ENCODE data around the gene KRTAP12-3. TPM values are rescaled to one million over a fixed set of nuclear protein-coding genes. Genes with fewer than 3 reads are reported as not detected.
"Not testable (repeated sequence)": the region's sequence is repeated elsewhere in the genome, so short reads cannot be mapped to it uniquely, and the experiment has no call there.

KRTAP12-3 gene
- total RNA-seq, 1 experiment from 2014 or later, result not detected

DNA sequence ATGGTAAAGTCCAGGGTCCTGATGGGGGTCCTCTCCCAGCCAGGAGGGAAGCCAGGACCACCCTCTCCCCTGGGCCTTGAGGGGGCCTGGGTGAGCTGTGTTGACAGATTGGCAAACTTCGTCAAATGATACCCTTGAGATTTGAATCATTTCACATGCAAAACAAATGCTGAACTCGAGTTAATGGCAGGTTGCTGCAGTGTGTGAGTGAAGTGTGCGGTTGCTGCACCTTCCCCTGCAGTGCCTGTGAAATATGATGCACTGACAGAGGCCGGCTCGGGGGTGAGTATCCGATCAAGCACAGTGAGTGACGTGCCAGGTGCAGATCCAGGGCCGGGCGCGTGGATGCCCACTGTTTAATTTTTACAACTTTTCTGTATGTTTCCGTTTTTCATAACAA, 29.9 kb downstream of the KRTAP12-3 start:
- Mint-ChIP-seq H3K27ac (ENCODE audit: unreplicated experiment) (no peak overlapping the region), H3K27me3 (ENCODE audit: unreplicated experiment) (peaks cover 93% of the 10 kb centered on the region), H3K4me1 (ENCODE audit: low read depth, unreplicated experiment) (no peaks in the 10 kb centered on the region), H3K4me3 (ENCODE audit: low read depth, unreplicated experiment) (no peak overlapping the region), H3K9me3 (ENCODE audit: low read depth, unreplicated experiment) (no peaks in the 10 kb centered on the region), H3K36me3 (ENCODE audit: insufficient read depth, unreplicated experiment) (no peaks in the 10 kb centered on the region)
- TF ChIP-seq, protein P1, sequence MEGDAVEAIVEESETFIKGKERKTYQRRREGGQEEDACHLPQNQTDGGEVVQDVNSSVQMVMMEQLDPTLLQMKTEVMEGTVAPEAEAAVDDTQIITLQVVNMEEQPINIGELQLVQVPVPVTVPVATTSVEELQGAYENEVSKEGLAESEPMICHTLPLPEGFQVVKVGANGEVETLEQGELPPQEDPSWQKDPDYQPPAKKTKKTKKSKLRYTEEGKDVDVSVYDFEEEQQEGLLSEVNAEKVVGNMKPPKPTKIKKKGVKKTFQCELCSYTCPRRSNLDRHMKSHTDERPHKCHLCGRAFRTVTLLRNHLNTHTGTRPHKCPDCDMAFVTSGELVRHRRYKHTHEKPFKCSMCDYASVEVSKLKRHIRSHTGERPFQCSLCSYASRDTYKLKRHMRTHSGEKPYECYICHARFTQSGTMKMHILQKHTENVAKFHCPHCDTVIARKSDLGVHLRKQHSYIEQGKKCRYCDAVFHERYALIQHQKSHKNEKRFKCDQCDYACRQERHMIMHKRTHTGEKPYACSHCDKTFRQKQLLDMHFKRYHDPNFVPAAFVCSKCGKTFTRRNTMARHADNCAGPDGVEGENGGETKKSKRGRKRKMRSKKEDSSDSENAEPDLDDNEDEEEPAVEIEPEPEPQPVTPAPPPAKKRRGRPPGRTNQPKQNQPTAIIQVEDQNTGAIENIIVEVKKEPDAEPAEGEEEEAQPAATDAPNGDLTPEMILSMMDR (IDR thresholded peaks at IDR 0.05; ENCODE audit: unreplicated experiment), result no peak
- CTCF ChIA-PET, result no interaction called here
- intact Hi-C loops (cut with micrococcal nuclease; ENCODE audit: unreplicated experiment), result no loop called here
- DNase-seq, result no peak
- BruUV-seq (replicated peaks), result no TSS peak

GRCh38 chr21:44689740-44690139, 32.0 kb downstream of the KRTAP12-3 start:
- H3K4me1 Mint-ChIP-seq (ENCODE audit: low read depth, unreplicated experiment); DNase-seq; CTCF ChIA-PET; H3K4me3 Mint-ChIP-seq (ENCODE audit: low read depth, unreplicated experiment); BruUV-seq (replicated peaks); H3K9me3 Mint-ChIP-seq (ENCODE audit: low read depth, unreplicated experiment); intact Hi-C loops (cut with micrococcal nuclease; ENCODE audit: unreplicated experiment); H3K36me3 Mint-ChIP-seq (ENCODE audit: insufficient read depth, unreplicated experiment); H3K27ac Mint-ChIP-seq (ENCODE audit: unreplicated experiment): not testable (repeated sequence)
- H3K27me3 Mint-ChIP-seq (ENCODE audit: unreplicated experiment), result peaks cover 85% of the 10 kb centered on the region

GRCh38 chr21:44691686-44692085, 34.0 kb downstream of the KRTAP12-3 start:
- TF ChIP-seq, protein P1 (IDR thresholded peaks at IDR 0.05; ENCODE audit: unreplicated experiment), result no peak
- Mint-ChIP-seq H3K27me3 (ENCODE audit: unreplicated experiment) (peaks cover 85% of the 10 kb centered on the region), H3K27ac (ENCODE audit: unreplicated experiment) (no peak overlapping the region), H3K4me3 (ENCODE audit: low read depth, unreplicated experiment) (no peak overlapping the region), H3K36me3 (ENCODE audit: insufficient read depth, unreplicated experiment) (no peaks in the 10 kb centered on the region), H3K9me3 (ENCODE audit: low read depth, unreplicated experiment) (peaks cover 2% of the 10 kb centered on the region), H3K4me1 (ENCODE audit: low read depth, unreplicated experiment) (no peaks in the 10 kb centered on the region)
- intact Hi-C loops (cut with micrococcal nuclease; ENCODE audit: unreplicated experiment), result no loop called here
- no TSS peak for BruUV-seq (replicated peaks)
- CTCF ChIA-PET, result no interaction called here
- no peak for DNase-seq

GRCh38 chr21:44692798-44693512, 35.2 kb downstream of the KRTAP12-3 start:
- CTCF ChIA-PET, result no interaction called here
- no TSS peak for BruUV-seq (replicated peaks)
- intact Hi-C loops (cut with micrococcal nuclease; ENCODE audit: unreplicated experiment), result no loop called here
- DNase-seq, result no peak
- peaks cover 9% of the 10 kb centered on the region for H3K4me1 Mint-ChIP-seq (ENCODE audit: low read depth, unreplicated experiment)
- peaks cover 85% of the 10 kb centered on the region for H3K27me3 Mint-ChIP-seq (ENCODE audit: unreplicated experiment)
- no peak overlapping the region for H3K4me3 Mint-ChIP-seq (ENCODE audit: low read depth, unreplicated experiment)
- H3K27ac Mint-ChIP-seq (ENCODE audit: unreplicated experiment), result no peak overlapping the region
- H3K36me3 Mint-ChIP-seq (ENCODE audit: insufficient read depth, unreplicated experiment), result no peaks in the 10 kb centered on the region
- H3K9me3 Mint-ChIP-seq (ENCODE audit: low read depth, unreplicated experiment), result peaks cover 2% of the 10 kb centered on the region
- TF ChIP-seq, protein P1 (IDR thresholded peaks at IDR 0.05; ENCODE audit: unreplicated experiment), result no peak

DNA sequence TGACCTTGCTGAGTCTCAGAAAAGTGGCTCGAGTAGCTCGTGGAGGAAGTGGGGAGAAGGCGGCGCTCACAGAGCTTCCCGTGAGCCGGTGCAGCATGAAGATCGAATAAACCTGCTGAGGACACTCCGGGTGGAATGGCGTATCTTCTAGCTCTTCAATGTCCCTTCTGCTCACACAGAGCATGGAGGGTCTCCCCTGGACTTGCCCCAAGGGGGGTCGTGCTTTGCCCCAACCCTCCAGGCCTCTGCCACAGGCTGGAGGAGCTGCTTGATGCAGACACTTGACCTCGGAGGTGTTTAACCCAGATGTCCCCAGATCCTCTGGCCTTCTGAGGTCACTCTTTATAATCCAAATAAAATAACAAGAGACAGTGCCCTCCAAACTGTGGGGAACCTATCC, 37.0 kb downstream of the KRTAP12-3 start:
- Mint-ChIP-seq H3K4me3 (ENCODE audit: low read depth, unreplicated experiment) (no peak overlapping the region), H3K4me1 (ENCODE audit: low read depth, unreplicated experiment) (peaks cover 14% of the 10 kb centered on the region), H3K27ac (ENCODE audit: unreplicated experiment) (no peak overlapping the region), H3K36me3 (ENCODE audit: insufficient read depth, unreplicated experiment) (no peaks in the 10 kb centered on the region), H3K9me3 (ENCODE audit: low read depth, unreplicated experiment) (peaks cover 2% of the 10 kb centered on the region), H3K27me3 (ENCODE audit: unreplicated experiment) (peaks cover 88% of the 10 kb centered on the region)
- intact Hi-C loops (cut with micrococcal nuclease; ENCODE audit: unreplicated experiment), result no loop called here
- TF ChIP-seq, protein P1 (IDR thresholded peaks at IDR 0.05; ENCODE audit: unreplicated experiment), result no peak
- CTCF ChIA-PET, result interaction anchor here (0.5 kb wide), 1 partner anchor 593 kb away, joined by 4 read pairs; the partner anchor contains the start of gene POFUT2
- no TSS peak for BruUV-seq (replicated peaks)
- no peak for DNase-seq
